GM12892 (cell line): ENCODE data around the gene ITPKB.
A peak's percentile ranks its signal among the peaks of the same experiment; 100 is the strongest.

Experiments
- DNase-seq: peaks from one replicate; pipeline ENCODE4 v3.0.0; 2011; ENCODE audit not compliant: insufficient read length
- FAIRE-seq: peaks from 2 replicates; lab custom pipeline; 2011; peaks lifted over from hg19 to GRCh38; lab: Jason Lieb, UNC
- POLR2A ChIP-seq: IDR thresholded peaks from 2 replicates; pipeline ENCODE4 v1.6.1; 2011; ENCODE audit warnings: low read depth, low read length, control low read depth
- POLR2AphosphoS5 ChIP-seq: IDR thresholded peaks from 2 replicates; pipeline ENCODE4 v1.6.1; 2011; ENCODE audit warnings: low read depth, low read length, control low read depth
- TAF1 ChIP-seq: IDR thresholded peaks from 2 replicates; pipeline ENCODE4 v1.6.1; 2011; ENCODE audit warnings: low read depth, mild to moderate bottlenecking, control low read depth, low read length, borderline replicate concordance

ITPKB gene

GRCh38 chr1:226735576-226735975 lies 3.5 kb downstream of the ITPKB start:
- FAIRE-seq (no peak), DNase-seq (no peak)
- TF ChIP-seq POLR2A (no peak), POLR2AphosphoS5 (no peak), TAF1 (no peak)

DNA sequence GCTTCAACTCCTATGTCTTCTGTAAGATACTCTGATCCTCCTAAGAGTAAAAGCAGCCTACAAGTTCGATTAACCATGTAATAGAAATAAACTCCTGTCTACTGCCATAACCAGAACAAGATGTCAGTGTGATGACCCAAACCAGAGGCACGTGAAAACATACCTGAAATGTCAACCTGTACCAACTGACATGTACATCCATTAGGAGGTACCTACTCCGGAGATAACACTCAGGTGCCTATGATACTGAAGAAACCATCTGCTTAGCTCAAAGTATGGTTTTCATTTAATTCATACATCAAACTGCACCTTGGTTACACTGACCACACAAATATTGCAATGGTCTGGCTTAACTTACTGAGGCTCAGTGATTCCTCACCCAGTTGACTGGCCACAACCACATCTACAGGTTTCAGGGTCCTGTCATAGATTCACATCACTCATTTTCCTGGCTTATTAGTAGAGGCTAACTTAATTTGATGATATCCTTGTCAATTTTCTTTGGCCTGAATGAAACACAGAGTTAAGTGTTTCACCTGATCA lies 4.4 kb downstream of the ITPKB start:
- no peak for TF ChIP-seq POLR2A
- no peak for TF ChIP-seq TAF1
- no peak for TF ChIP-seq POLR2AphosphoS5
- FAIRE-seq (peak; percentile 44), DNase-seq (no peak)

GRCh38 chr1:226733876-226734275 lies 5.2 kb downstream of the ITPKB start:
- no peak for DNase-seq
- no peak for TF ChIP-seq POLR2AphosphoS5
- no peak for TF ChIP-seq TAF1
- no peak for TF ChIP-seq POLR2A
- FAIRE-seq: peak; percentile 82

GRCh38 chr1:226733304-226733703 lies 5.8 kb downstream of the ITPKB start:
- FAIRE-seq (peak; percentile 36), DNase-seq (no peak)
- TF ChIP-seq POLR2AphosphoS5 (no peak), POLR2A (no peak), TAF1 (no peak)

GRCh38 chr1:226732856-226733291 lies 6.2 kb downstream of the ITPKB start:
- no peak for TF ChIP-seq TAF1
- FAIRE-seq: peak; percentile 75

DNA sequence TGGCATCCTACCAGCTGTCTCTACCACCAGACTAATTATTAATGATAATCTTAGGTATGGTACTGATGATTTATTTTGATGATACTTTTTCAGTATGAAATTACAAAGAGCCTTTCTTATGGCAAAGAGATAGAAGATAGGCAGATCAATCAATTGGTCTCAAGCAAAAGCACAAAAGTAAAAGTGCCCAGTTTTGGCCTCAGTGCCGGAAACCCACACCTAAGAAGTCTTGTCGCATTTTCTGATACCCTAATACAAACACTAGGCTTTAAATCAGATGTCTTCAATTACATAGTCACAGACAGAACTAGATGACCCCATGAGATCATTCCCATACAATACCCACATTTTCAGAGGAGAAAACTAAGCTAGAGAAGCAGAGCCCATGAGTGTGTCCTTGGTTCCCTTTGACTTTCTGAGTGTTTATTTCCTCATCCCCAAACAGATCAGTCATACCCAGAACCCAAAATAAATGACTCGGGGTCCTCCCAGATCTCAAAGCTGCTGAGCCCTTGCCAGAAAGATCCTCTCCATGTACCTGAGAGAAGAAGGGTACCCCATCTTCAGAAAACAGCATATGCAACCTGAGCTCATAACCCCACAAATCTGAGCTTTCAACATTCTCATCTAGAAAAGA lies 7.7 kb downstream of the ITPKB start:
- FAIRE-seq: peak; percentile 69
- no peak for TF ChIP-seq POLR2AphosphoS5
- no peak for TF ChIP-seq TAF1
- TF ChIP-seq POLR2A: no peak
- no peak for DNase-seq

More at GRCh38 chr1:226732856-226733291, 6.2 kb downstream of the ITPKB start:
- no peak for DNase-seq

DNA sequence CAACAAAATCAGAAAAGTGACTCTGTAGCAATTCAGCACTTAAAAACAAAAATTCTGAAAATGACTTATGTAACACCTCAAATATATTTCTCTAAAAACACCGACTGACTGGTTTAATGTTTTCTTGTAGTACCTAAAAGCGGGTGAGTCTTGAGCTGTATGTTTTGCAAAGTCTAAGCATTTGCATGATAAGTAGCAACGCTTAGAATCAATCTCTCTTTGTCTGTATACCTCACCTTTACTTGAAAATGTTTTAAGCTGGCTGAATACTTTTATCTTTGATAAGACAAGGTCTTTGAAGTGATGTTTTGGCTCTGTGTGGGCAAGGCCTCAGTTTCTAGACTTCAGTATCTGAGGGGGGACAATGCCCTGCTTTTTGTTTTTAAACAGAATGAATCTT lies 8.2 kb downstream of the ITPKB start:
- FAIRE-seq (no peak), DNase-seq (no peak)
- TF ChIP-seq POLR2AphosphoS5: no peak
- no peak for TF ChIP-seq POLR2A
- TF ChIP-seq TAF1: no peak

DNA sequence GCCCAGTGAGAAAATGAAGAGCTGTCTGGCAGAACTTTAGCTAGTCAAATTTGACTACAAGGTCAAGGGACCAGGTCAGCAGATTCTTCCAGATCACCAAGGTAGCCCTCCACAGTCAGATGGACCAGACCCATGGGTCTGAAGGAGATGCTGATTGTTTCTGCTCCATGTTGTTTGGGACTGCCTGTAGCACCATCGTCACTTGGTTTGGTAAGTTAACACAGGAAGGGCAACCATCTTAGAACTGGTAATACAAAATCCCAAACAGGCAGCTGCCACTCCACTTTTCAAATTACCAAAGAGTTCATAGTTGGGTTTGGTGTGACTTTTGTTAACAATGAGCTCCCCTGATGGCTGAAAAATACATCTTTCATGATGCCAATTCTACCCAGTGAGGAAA lies 9.0 kb downstream of the ITPKB start:
- FAIRE-seq (no peak), DNase-seq (no peak)
- TF ChIP-seq POLR2AphosphoS5 (no peak), TAF1 (no peak), POLR2A (no peak)

DNA sequence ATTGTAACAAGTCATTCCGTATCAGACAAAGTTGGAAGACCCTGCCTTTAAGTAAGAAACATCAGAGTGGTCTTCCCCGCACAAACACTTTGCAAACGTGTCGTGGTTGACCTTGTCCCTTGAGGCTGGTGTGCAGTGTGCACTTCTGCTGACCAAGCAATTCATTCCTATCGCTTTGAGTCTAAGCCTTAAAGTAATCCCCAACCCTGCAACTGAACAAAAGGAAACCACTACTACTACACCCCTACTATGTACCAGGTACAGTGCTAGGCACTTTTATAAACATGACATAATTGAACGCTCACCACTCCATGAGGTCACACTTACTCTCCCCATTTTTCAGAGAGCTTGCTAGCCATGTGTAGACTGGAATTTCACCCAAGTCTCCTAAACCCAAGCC lies 10.6 kb downstream of the ITPKB start:
- no peak for FAIRE-seq
- DNase-seq: no peak
- TF ChIP-seq TAF1: no peak
- no peak for TF ChIP-seq POLR2A
- TF ChIP-seq POLR2AphosphoS5: no peak

DNA sequence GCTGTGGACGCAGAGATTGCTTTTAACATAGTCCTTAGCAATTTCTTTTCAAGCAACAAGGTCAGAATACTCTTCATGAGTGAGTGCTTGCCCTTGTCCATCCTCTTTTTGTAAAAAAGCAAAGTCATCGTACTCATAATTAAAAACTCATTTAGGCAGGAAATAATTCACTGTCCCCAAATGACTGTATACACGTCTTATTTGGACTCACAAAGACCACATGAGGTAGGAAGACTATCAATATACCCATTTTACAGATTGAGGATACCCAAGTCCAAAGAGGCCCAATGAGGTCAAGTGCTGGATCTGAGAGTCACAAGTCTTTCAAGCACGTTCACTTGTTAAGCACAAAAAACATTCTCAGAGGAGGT lies 13.2 kb downstream of the ITPKB start:
- DNase-seq (no peak), FAIRE-seq (peak; percentile 36)
- TF ChIP-seq POLR2AphosphoS5: no peak
- TF ChIP-seq TAF1: no peak
- no peak for TF ChIP-seq POLR2A

GRCh38 chr1:226723657-226724532 lies 15.2 kb downstream of the ITPKB start:
- no peak for DNase-seq
- TF ChIP-seq POLR2A: no peak
- TF ChIP-seq POLR2AphosphoS5: no peak
- TF ChIP-seq TAF1: no peak
- FAIRE-seq: peak; percentile 57

DNA sequence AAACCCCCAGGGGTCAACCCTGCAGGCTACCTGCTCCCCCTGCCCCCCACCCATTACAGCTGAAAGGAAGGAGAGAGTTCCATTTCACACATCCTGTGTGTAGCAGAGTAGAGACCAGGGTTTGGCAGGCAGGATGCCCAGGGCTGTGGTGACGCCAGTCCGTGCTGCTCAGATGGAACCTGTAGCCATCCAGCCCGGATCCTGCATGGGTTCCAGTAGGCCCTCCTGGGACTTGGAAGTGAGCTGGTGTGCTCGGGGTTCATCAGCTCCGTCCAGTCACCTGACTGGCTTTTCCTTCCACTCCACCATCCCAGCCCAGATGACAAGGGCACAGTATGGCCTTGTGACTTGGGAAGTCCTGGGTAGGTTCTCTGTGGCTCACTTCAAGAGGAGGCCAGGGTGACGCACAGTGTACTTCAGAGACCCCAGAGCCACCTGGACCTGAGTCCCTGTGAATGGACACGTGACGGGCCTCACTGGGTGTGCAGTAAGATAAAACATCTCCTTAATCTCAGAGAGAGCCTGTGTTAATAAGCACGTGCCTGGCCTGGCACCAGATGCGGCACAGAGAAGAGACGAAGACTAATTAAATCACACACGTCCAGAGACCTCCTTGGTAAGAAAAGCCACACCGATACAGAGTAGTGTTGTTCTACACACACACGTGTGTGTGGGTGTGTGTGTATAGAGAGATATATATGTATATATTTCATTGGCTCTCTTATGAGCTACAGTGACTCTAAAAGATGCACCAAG lies 16.0 kb downstream of the ITPKB start:
- TF ChIP-seq POLR2AphosphoS5: no peak
- no peak for TF ChIP-seq POLR2A
- no peak for TF ChIP-seq TAF1
- DNase-seq (no peak), FAIRE-seq (peak; percentile 27)
